GM20431 (cell line): ENCODE results near the gene FKBP1B.
"Not testable (repeated sequence)": the region's sequence is repeated elsewhere in the genome, so short reads cannot be mapped to it uniquely, and the experiment has no call there.

ENCODE experiments used
- in situ Hi-C: fragments of 300-500 bp; cut with MseI, MboI; formaldehyde crosslinking; loops from one replicate; pipeline ENCODE4 v1.15.0; 2020; ENCODE audit warnings: low sequenced_read_pairs; ENCODE audit not compliant: unreplicated experiment

The FKBP1B gene

DNA sequence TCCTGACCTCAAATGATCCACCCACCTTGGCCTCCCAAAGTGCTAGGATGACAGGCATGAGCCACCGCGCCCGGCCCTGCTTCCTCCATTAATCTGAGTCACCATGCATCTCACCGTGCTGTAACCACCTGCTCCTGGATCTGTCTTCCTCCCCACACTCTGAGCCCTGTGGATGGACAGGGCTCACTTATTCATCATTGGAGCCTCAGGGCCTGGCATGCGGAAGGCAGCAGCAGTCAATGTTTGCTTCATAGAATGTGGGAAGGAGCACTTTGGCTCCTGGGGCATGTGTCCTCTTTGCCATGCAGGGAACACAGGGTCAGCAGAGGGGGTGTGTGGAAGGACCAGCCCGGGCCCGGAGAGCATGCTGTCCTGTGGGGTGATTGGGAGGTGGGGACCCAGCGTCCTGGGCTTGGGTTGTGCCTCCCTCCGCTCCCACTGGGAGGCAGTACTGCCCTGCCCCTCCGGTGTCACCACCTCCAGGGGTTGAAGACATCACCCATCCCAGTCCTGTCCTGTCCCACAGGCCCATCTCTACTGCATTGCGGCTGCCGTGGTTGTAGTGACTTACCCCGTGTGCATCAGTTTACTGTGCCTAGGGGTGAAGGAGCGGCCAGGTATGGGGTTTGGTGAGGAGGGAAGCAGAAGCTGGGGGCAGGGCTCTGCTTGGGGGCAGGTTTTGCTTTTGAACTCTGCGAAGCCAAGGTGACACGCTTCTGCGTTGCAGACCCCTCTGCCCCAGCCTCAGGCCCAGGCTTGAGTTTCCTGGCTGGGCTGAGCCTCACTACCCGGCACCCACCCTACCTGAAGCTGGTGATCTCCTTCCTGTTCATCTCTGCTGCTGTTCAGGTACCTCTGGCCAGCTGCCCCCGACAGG is 28.2 kb upstream of the FKBP1B start:
- in situ Hi-C loops = no loop called here

DNA sequence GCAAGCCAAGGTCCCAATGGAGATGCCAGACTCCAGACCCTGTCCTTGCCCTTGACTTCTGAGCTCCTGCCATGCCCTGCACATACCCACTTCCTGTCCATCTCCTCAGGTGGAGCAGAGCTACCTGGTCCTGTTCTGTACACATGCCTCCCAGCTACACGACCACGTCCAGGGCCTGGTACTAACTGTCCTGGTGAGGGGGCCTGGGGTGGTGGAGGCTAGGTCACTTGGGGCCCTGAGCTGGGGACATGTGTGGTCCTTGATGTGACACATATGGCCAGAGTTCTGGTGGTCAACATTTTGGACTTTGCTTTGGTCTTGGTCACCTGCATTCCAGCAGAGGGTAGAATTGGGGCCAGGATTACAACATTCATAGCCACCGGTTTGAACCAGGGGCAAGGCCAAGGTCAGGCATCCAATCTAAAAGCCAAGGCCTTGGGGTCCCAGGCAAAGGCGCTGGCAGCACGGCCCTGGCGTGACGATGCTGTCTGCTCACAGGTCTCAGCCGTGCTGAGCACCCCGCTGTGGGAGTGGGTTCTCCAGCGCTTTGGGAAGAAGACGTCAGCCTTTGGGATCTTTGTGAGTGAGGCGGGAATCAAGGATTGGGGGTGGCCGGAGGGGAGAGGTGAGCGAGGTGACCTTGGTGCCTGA is 27.1 kb upstream of the FKBP1B start:
- in situ Hi-C loops = no loop called here

DNA sequence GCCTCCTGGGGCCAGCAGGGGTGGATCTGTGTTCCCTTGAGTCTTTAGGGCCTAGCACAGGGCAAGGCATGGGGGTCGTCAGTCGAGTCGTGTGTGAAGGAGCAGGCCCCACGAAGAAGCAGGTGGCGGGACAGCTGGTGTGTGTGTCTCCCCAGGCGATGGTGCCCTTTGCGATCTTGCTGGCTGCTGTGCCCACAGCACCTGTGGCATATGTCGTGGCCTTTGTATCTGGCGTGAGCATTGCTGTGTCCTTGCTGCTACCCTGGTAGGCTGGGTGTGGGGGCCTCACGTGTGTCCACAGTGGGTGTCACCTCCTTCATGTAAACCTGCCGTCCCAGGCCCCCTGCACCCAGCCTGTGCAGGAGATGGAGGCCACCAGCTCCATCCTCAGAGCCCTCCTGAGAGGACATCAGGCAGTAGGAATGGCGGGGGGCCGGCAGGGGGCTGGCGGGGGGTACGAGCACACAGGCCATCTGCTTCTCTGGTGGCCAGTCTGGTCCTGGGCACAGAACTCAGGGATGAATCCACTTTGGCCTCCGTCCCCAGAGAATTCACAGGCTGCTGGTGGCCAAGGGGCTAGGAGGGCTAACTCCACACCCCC is 26.5 kb upstream of the FKBP1B start:
- in situ Hi-C loops = no loop called here

DNA sequence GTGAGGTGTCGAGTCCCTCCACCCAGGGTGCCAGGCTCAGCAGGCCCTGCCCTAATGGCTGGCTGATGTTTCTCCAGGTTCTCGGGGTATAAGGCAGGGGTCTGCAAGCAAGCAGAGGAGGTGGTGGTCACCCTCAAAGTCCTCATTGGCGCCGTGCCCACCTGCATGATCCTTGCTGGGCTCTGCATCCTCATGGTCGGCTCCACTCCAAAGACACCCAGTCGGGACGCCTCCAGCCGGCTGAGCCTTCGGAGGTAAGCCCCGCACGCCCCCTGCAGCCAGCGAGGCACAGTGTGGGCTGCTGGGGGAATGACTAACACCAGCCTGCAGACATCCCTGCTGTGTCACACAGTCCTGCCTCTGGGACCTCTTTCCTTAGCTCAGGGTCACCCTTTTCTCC is 25.5 kb upstream of the FKBP1B start:
- in situ Hi-C loops = no loop called here

DNA sequence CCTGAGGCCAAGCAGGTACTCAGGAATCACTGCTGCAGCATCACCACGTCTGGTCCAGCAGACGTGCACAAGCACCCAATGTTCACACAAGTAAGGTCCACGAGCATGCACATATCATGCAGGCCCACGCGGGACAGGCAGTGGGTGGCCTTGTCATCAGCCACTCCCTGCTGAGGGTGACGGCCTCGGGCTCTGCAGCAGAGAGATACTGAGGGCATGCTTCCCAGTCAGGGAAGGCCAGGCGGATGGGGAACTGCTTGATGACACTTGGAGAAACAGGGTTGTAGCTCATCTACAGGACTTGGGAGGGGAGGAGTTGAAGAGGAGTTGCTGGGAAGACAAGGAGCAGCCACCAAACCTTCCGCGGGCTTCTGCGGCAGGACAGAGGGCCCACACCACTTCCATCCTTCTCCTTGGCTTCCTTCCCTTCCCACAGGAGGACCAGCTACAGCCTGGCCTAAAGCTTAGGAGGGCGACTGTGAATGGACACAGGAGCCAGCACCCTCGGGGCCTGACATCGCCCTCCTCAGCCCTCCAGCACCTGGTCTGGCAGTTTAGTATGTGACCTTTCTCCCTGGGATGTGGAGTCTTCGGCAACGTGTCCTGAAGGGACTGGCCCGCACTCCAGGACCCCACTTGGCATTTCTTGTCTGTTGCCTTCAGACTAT is 24.4 kb upstream of the FKBP1B start:
- in situ Hi-C loops = no loop called here

DNA sequence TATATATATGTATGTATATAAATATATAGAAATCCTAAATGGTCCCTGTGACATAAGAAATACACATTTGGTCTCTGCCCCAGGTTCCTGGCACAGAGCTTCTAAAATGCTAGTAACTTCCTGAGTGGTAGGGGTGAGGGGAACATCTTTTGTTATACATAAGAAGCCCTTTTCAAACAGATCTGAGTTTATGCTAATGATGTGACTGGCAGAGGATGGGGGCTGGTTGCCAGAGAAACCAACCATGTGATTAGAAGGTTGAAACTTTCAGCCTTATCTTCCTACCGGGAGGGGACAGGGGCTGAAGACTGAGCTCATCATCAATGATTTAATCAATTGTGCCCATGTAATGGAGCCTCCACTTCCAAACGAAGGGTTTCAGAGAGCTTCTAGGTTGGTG is 23.3 kb upstream of the FKBP1B start:
- in situ Hi-C loops = no loop called here

DNA sequence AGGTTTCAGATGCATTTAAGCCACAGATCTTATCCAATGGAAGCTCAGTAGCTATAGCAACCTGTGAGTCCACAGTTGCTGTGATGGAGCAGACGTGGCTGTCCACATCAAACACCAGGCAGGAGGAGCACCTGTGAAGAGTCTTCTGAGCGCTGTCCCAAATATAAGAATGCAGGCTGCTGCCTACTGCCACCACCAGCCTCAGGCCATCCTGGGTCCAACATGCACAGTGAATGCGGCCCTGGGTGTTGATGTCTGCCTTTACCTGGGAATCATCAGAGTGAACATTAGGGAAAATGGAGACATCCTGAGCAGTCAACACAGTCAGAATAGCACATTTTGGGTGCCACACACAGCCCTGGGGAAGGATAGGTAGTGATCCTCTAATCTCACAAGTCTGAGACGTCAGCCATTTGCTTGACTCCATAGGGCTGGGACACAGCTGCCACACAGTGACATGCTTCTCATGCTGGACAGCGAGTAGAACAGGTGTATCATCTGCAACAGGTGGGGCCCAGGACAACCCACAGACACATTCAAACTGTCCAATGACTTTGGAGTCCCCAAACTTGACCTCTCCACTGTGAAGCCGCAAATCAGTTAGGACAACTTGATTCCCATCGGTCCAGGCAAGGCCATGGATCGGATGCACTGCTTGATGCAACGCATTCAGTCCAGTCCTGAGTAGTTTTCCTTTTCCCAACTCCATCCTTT is 10.6 kb upstream of the FKBP1B start:
- in situ Hi-C loops = no loop called here

DNA sequence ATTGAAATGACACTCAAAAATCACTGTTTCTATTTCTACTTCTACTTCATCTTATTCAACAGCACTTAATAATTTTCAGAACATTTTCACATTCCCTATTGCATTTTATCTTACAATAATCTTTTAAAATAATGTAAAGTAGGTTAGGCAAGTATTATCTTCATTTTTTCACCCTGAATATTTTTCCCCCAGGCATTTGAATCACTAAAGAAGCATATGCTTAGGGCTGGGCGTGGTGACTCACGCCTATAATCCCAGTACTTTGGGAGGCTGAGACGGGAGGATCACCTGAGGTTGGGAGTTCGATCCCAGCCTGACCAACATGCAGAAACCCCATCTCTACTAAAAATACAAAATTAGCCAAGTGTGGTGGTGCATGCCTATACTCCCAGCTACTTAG is 9.0 kb upstream of the FKBP1B start:
- in situ Hi-C loops = no loop called here

DNA sequence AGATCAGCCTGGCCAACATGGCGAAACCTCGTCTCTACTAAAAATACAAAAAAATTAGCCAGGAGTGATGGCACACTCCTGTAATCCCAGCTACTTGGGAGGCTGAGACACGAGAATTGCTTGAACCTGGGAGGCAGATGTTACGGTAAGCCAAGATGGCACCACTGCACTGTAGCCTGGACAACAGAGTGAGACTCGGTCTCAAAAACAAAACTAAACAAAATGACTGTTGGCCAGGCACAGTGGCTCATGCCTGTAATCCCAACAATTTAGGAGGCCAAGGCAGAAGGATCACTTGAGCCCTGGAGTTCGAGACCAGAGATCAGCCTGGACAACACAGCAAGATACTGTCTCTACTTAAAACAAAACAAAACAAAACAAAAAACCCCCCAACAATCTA is 6.4 kb upstream of the FKBP1B start:
- in situ Hi-C loops = not testable (repeated sequence)

DNA sequence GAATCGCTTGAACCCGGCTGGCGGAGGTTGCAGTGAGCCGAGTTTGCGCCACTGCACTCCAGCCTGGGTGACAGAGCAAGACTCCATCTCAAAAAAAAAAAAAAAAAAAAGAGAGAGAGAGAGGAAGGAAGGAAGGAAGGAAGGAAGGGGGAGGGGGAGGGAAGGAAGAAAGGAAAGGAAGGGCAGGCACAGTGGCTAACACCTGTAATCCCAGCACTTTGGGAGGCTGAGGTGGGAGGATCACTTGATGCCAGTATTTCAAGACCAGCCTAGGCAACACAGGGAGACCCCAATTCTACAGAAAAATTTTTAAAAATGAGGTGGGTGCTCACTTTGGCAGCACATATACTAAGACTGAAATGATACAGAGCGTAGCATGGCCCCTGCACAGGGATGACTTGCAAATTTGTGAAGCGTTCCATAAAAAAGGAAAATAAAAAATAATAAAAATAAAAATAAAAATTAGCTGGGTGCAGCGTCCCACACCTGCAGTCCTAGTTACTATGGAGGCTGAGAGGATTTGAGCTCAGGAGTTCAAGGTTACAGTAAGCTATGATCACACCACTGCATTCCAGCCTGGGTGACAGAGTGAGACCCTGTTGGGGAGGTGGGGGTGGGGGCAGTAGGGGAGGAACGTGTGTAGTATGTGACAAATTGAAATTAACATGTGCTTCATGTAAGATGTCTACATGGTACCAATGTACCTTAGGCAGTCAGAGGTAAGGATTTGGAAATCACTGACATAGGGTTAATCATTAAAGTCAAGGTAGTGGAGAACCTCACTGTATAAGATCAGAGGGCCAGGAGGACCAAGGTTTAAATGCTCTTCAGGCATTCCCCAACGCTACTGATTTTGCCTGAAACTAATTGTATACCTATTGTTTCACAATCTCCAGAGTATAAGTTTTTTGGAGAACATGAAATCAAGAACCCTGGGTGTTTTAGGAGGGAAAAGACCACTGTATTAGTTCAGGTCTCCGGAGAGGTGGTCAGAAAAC is 3.7 kb upstream of the FKBP1B start:
- in situ Hi-C loops = no loop called here

DNA sequence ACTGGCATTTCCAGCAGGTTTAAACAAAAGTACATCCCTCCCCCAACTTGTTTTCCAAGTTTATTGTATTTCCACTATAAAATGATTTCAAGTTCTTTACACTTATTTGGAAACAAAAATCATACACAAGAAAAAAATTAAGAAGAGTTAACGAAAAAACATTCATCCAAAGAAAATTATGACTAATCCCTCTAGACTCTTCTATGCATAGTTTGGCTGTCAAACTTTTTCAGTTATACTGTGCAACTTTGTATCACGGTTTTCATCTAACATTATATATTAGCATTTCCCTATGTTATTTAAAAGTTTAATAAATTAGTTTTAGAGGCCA is 3.0 kb upstream of the FKBP1B start:
- in situ Hi-C loops = no loop called here

DNA sequence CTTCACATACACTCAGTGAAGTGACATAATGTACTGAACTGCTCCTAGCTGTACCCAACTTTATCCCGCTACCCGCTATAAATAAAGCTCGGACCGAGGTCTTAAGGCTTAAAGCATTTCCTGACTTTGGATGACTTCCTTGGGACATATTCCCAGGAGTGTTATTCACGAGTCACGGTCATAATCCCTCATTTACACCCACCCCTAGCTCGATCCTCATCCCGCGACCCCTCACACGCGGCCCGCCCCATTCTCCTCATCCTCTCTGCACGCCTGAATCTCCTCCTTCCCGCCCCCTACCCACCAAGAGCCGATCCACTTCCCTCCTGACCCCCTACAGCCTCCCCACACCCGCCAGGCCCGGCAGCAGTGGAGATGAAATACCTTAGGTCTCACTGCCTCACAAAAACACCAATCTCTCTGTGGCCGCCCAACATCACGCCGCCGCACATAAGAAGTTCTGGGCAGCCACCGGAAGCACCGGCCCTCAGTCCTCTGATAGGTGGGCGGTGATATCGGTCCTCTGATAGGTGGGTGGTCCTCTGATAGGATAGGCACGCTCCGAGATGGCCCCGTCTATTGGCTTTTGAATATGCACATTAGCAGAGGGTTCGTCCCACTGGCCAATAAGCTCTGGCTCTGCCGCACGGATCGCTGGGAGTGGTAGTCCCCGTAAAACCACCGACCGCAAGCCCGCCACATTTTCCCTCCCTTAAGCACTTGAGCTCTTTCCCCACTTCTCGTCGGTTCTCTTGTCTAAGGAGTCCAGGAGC is 2.4 kb upstream of the FKBP1B start, which contains the start of gene WDCP:
Gene WDCP, minus strand, starts transcription at position 462 of the 773 bp plus-strand sequence. CDS start 7,897 bp downstream, outside the sequence.
- in situ Hi-C loops = no loop called here

DNA sequence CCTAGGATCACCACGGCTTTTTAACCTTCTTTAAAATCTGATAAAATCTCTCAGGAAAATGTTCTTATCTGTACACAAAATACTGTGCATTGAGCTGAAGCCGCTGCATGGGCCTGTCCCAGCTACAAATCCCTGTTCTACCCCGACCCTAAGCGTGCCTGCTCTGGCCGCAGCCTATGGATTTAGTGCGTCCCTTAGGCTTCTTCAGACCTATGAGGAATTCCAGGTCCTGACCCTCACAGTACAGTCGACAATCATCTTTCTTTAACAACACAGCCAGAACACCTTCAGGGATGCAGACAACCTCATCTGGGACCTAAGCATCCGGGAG is 1.9 kb upstream of the FKBP1B start:
- in situ Hi-C loops = no loop called here

DNA sequence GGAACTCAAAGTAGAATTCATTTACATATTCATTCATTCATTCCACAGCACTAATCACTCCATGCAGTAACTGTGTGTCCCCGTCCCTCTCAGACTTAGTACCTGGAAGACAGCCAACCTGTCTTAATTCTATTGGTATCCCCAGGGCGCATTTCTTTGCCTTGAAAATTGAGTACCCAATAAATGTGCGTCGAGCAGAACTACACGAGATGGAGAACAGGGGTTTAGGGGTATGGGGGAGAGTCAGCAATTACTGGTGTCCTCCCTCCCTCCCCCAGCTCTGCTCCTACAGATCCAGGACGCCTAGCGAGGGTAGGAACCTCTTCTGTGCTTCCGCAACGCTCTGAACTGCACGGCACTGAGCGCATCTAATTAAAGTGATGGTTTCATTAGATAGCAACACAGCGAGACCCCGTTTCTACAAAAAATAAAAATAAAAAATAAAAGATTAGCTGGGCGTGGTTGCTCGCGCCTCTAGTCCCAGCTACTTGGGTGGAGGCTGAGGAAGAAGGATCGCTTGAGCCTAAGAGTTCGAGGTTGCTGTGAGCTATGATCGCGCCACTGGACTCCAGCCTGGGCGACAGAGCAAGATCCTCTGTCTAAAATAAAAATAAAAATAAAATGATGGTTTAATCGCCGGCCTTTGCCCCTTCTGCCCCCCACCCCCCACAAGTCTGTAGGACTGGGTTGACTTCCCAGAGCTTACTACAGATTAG is 614 bp upstream of the FKBP1B start:
- in situ Hi-C loops = no loop called here

DNA sequence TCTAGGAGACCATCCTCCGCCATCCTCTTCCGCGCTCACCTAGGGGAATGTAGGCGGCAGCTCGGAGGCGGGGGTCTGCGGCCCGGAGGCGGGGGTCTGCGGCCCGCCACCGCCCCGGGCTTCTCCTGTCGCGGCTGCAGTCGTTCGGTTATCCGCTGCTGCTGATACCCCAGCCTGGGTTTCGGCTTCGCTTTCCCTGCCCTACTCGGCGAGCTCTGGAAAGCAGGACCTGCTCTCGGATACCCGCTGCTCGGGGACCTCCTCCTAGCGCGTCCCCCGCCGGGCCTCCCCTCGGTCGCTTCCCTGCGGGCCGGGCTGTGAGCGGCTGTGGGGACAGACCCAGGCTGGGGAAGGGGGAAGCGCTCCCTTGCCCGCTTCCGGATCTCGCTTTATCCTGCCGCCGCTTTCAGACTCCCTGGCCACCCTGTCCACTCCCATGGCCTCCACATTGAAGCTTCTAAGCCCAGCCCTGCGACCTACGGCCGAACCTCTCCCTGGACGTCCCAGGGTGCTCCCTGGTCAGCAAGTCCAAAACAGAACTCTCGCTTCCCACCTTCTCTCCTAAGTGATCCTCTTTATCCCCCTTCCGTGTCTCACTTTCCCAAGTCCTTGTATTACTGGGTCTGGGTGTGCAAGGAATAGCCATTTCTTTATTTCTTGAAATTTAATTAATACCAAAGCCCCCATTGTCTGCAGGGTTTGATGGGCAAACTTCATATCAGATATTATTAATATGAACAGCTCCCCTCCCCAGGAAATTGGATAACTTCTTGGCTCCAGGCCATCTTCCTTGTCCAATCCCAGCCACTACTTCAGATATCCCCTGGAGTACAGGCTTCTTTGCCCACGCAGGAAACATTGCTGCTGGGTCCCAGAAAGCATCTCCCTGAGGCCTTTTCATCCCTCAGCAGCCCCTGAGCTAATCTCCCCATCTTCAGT is 769 bp downstream of the FKBP1B start:
- in situ Hi-C loops = loop anchor here (25.0 kb wide), 1 partner anchor 238 kb away; no protein-coding TSS in a partner anchor

DNA sequence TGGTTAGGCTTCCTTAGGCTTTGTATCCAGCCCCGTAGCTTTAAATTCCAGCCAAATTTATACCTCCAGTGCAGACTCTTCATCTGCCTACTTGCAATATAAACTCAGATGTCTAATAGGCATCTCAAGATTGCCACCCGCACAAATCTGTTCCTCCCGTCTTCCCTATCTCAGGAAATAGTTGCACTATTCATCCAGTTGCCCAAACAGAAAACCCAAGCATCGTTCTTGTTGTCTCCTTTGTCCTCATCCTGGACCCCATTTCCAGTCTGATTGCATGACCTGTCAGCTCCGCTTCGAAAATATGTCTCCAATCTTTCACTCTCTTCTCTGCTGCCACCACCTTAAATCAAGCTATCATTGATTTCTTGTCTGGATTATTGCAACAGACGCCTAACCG is 2.3 kb downstream of the FKBP1B start:
- in situ Hi-C loops = loop anchor here (25.0 kb wide), 1 partner anchor 240 kb away; no protein-coding TSS in a partner anchor
